ENCODE results near the gene DHX35.

DHX35 gene

DNA sequence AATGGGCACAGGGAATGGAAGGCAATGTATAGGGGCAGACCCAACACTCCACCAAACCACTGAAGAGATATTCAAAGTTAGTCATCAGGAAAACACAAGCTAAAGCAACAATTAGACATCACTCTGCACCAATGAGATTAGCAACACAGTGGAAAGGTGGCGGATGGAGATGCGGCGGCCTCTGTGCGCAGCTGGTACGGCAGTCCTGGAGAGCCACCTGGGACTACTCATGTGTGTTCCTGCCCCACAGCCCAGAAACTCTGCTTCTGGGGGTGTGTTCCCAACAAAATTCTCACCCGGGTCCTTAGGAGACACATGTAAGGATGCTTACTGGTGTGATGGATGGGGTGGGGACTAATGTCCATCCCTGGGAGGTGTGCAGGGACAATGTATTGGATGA is 82.4 kb downstream of the DHX35 start:
- no peak for DNase-seq (ENCODE audit: low read depth)
- H3K4me3 ChIP-seq (ENCODE audit: control insufficient read depth, low read depth, low read length) = no peak overlapping the region
- TF ChIP-seq CTCF (conservative IDR thresholded peaks at IDR 0.05; ENCODE audit: control insufficient read depth, insufficient read depth, low read depth, low read length) = no peak

DNA sequence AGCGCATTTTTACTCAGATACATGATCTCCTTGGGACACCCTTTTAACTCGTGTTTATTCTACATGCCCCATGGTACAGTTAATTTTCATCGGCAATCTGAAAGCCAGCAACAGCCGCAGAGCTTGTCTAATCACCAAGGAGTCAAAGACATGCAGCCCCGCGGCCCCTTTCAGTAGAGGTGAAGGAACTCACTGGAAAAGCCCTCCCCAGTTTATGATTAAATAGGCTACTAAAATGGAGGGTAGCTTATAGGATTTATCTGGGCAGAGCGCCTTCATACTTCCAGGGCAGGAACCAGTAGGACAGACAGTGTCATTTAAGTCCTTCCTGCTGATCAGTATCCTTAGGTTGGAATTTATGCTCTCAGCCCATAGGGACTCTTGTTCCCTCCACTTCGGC is 83.5 kb downstream of the DHX35 start:
- no peak for DNase-seq (ENCODE audit: low read depth)
- no peak for TF ChIP-seq CTCF (conservative IDR thresholded peaks at IDR 0.05; ENCODE audit: control insufficient read depth, insufficient read depth, low read depth, low read length)
- no peak overlapping the region for H3K4me3 ChIP-seq (ENCODE audit: control insufficient read depth, low read depth, low read length)

DNA sequence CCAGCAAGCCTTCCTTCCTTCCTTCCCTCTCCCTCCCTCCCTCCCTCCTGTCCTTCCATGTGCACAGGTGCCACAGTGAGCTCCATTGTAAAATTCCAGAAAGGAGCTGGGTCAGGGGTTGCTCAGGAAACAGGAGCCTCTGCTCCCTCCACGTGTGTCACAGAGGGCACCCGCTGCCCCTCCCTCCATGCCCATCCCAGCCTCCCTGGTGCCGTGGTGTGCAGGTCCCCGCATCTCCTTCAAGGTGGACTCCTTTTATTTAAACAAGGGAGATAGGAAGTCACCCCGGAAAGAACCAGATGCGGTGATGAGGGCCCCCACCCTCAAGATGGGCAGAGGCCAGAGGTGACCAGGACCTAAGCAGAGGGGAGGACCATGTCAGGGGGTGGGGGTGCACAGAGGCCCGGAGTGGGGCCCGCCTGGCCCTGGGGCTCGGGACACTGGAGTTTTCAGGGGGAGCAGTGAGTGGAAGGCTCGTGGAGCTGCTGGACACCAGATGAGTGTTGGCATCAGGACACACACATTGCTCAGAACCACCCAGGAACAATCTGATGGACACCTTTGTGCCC is 85.4 kb downstream of the DHX35 start:
- TF ChIP-seq CTCF (conservative IDR thresholded peaks at IDR 0.05; ENCODE audit: control insufficient read depth, insufficient read depth, low read depth, low read length) = no peak
- DNase-seq (ENCODE audit: low read depth) = no peak
- no peak overlapping the region for H3K4me3 ChIP-seq (ENCODE audit: control insufficient read depth, low read depth, low read length)

- TF ChIP-seq CTCF (conservative IDR thresholded peaks at IDR 0.05; ENCODE audit: control insufficient read depth, insufficient read depth, low read depth, low read length) = peak; percentile 99
- DNase-seq (ENCODE audit: low read depth) = peak; percentile 76
- no peak overlapping the region for H3K4me3 ChIP-seq (ENCODE audit: control insufficient read depth, low read depth, low read length)
Measured at GRCh38 chr20:39048000-39048696, 86.0 kb downstream of the DHX35 start.

- no peak for TF ChIP-seq CTCF (conservative IDR thresholded peaks at IDR 0.05; ENCODE audit: control insufficient read depth, insufficient read depth, low read depth, low read length)
- no peak overlapping the region for H3K4me3 ChIP-seq (ENCODE audit: control insufficient read depth, low read depth, low read length)
- DNase-seq (ENCODE audit: low read depth) = no peak
Measured at GRCh38 chr20:39049148-39049547, 87.0 kb downstream of the DHX35 start.

DNA sequence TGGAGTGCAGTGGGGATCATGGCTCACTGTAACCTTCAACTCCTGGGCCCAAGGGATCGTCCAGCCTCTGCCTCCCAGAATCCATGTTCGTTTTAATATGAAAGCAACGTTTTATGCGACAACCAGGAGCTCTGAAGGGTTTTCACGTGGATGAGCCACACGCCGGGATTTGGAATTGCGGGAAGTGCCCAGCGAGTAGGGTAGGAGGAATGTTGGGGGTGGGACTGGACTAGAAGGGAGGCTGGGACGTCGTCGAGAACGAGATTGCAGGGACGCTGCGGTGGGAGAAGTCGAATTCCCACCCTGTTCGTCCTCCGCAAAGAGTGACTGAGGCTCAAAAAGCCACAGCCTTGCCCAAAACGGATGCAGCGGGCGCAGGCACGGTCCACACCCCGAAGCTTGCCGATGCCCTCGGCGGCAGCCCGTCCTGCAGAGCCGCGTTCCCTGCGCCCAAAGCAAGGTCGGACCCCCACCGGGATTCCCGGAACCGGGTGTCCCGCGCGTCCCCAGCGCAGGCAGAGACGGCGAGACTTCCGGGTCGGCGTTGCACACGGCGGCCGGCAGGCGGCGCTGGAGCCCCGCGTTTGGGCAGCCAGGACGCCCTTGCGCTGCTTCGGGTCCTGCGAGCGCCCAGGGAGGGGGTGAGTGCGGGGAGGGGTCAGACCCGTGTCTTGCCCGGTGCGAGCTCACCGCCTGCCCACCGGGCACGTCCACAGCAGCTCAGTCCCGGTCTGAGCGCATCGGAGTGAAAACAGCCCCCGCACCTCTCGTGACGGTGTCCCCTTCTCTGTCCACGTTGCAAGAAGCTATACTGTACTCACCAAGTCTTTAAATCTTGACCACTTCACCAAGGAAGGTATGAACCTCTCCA is 87.8 kb downstream of the DHX35 start:
- H3K4me3 ChIP-seq (ENCODE audit: control insufficient read depth, low read depth, low read length) = peak overlapping the region; percentile 75
- peak; percentile 59 for TF ChIP-seq CTCF (conservative IDR thresholded peaks at IDR 0.05; ENCODE audit: control insufficient read depth, insufficient read depth, low read depth, low read length)
- peak; percentile 47 for DNase-seq (ENCODE audit: low read depth)
